HG02610 (cell line): ENCODE measurements around the gene TNS3.
"Not testable (repeated sequence)": the region's sequence is repeated elsewhere in the genome, so short reads cannot be mapped to it uniquely, and the experiment has no call there.

ENCODE experiments used
- ATAC-seq: cut with Tn5 transposase; IDR thresholded peaks from one replicate; pipeline ENCODE4 v1.9.1; 2021; ENCODE audit warnings: mild to moderate bottlenecking, moderate library complexity; ENCODE audit not compliant: unreplicated experiment

TNS3 gene

DNA sequence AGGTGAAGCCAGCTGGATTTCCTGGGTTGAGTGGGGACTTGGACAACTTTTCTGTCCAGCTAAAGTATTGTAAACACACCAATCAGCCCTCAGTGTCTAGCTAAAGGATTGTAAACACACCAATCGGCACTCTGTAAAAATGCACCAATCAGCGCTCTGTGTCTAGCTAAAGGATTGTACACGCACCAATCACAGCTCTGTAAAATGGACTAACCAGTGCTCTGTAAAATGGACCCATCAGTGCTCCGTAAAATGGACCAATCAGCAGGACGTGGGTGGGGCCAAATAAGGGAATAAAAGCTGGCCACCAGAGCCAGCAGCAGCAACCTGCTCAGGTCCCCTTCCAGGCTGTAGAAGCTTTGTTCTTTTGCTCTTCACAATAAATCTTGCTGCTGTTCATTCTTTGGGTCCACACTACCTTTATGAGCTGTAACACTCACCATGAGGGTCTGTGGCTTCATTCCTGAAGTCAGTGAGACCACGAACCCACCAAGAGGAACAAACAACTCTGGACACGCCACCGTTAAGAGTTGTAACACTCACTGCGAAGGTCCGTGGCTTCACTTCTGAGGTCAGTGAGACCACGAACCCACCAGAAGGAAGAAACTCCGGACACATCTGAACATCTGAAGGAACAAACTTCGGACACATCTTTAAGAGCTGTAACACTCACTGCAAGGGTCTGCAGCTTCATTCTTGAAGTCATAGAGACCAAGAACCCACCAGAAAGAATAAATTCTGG, 21.8 kb upstream of the TNS3 start:
- ATAC-seq: not testable (repeated sequence)

DNA sequence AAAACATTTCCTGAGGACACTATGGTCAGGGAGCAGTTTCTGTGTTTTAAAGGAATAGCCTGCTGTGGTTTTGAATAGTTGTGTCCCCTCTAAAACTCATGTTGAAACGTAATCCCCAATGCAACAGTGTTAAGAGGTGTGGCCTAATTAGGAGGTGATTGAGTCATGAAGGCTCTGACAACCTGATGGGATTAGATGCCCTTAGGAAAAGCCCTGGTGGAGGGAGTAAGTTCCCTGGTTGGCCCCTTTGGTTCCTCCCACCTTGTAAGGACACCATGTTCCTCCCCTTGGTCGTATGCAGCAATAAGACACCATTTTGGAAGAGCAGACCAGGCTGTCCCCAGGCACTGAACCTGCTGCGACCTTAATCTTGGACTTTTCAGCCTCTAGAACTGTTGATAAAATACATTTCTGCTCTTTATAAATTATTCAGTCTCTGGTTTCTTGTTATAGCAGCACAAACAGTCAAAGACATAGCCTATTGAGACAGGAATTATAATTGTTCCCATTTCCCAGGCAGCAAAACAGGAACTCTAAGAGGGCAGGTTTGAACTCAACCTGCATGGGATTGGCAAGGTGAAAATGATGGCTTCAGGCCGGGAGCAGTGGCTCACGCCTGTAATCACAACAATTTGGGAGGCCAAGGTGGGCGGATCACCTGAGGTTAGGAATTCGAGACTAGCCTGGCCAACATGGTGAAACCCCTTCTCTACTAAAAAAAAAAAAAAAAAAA, 20.5 kb upstream of the TNS3 start:
- no peak for ATAC-seq

DNA sequence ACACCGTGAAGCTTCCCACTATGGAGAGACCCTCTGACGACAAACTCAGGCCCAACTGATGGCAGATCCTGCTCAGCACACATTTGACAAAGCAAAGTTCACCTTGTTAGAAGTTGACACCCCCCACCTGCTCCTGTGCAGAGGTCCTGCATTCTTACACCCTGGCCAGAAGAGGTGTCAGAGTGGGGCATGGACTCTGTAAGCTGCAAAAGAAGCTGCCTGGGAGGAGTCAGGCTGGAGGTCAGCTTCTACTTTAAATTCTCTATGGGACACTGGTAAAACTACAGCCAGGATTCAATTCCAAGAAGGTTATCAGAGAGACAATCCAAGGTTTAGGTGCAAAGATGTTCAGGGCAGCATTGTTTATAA, 20.0 kb upstream of the TNS3 start:
- ATAC-seq: no peak

DNA sequence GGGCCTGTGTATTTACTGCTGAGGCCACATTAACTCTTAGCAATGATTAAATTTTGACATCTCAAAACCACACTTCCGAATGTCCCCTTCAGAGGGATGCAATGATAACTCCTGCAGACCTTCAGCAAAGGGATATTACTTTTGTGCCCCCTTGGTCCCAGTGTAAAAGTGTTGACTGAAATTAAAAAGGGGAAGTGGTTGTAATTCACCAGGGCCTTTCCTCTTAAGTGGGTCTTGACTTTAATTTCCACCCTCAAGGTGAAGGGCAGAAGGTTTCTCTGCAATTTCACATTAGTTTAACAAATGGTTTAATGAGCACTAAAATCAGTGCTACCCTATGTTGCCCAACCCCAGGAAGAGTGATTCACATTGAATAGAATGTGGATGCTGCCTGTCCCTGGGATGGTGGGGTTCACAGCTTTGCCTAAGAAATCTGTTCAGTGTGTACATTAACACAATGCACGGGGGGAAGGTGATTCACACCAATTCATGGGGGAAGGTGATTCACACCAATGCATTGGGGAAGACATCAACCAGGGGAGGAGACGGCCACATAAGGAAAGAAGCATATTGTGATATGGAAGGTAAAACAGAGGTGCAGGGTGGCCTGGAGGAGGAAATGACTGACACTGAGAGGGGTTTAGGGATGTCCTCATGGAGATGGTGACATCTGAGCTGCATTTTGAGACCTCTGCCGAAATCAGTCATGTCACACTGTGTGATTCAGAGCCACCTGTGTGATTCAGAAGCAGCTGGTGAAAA, 19.4 kb upstream of the TNS3 start:
- peak; percentile 59 for ATAC-seq

DNA sequence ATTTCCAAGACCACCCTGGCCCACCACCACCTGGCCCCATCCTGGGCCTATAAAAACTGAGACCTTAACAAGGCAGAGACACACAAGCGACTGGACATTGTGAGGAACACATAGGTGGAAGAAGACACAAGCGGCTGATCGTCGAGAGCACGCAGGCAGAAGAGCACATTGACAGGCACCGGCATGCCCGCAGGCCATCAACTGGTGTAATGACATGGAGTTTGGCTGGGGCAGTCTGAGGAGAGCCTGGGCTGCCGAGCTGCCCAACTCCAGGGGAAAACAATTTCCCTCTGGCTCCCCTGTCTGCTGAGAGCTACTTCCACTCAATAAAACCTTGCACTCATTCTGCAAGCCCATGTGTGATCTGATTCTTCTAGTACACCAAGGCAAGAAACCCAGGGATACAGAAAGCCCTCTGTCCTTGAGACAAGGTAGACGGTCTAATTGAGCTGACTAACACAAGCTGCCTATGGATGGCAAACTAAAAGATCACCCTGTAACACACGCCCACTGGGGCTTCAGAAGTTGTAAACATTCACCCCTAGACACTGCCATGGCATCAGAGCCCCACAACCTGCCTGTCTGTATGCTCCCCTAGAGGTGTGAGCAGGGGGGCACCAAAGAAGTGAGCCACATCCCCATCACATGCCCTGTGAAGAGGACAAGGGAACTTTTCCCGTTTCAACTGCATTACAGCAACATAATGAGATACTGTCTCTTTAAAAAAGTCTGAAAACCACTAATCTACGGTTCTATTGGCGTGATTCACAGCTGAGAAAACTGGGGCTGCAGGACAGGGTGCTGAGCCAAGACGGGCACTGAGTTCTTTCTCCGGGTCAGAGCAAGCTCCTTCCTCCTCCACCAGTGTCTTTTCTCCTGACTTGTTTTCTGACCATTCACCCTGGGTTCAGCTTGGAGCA, 18.5 kb upstream of the TNS3 start:
- ATAC-seq: peak; percentile 25

DNA sequence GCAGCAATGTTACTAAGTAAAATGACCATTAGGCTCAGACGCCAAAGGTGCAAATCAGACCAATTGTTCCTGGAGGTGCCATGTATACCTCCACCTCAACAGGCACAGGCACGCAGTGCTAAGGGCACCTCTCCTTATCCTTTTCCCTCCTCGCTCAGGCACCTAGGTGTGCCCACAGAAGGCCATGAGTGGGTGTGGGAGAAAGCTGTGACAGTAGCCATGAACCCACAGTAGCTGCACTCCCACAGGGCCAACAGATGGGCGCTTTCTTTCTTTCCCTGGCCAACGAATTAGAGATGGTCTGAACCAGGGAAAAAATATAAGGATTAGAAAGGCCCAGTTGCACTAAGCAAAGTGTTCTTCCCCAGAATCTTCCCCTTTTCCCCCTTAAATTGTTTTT, 15.5 kb upstream of the TNS3 start:
- no peak for ATAC-seq

DNA sequence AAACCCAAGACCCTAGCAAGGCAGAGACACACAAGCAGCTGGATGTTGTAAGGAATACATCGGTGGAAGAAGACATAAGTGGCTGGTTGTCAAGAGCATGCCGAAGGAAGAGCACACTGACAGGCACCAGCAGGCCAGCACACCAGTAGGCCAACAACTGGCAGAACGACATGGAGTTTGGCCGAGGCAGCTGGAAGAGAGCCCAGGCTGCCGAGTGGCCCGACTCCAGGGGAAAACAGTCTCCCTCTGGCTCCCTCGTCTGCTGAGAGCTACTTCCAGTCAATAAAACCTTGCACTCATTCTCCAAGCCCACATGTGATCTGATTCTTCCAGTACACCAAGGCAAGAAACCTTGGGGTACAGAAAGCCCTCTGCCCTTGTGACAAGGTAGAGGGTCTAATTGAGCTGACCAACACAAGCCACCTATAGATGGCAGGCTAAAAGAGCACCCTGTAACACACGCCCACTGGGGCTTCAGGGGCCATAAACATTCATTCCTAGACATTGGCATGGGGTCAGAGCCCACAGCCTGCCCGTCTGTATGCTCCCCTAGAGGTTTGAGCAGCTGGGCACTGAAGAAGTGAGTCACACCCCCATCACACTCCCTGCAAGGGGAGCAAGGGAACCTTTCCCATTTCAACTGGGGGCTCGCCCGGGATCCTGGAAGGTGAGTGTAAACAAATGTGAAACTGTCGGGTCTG, 14.7 kb upstream of the TNS3 start:
- ATAC-seq: no peak

DNA sequence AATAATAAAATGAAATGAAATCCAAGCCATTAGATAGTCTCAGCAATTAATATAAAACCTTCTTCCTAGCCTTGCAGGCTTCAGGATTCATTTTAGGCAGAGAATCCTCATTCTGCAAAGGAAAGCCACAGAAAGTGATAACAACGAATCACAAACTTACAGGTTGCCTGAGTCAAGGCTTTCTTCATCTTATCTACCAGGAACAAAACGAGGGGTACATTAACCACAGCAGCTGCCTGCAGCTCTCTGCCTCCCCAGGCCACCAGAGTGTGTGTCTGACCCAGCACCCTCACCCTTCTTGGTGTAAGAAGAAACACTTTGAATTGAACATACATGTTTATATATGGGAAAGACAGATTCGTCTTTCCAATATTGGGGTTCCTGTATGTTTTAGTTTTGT, 12.5 kb upstream of the TNS3 start:
- no peak for ATAC-seq

DNA sequence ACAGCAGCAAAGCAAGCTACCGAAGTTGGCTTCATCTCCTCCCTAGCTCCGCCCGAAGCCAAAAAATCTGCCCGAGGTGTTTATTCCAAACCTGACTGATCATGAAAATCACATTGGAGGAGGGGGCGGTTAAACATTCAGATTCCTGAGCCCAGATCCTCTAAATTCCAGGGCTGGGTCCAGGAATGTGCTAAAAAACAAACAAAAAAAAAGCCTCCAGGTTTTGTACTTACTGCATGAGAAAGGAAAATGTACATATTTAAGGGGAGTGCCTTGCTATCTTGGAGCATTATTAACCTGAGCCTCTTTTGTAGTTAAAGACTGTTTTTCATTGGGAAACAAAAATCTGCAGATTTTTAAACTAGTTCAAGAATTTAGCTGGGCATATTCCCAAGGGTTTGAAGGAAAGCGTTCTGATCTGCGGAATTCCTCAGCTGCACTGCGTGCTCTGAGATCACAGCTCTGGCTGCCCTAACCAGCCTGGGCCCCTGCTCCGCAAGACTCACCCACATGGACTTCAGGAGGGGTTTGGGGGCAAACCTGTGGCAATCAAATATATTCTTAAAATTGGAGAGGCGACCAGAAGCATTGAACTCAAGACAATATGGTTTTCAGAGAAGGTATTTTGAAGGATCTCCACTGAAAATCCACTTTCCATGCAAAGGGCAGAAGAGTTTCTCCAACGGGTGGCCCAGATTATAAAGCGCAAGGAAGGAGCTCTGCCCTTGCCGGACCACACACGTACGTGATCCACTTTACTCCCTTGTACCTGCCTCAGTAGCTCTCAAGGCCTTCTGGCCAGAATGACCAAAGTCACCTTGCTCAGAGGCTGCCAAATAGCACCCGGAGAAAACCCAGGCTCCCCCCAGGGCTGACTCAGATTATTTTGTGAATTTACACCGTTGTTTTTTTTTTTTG, 10.0 kb upstream of the TNS3 start:
- no peak for ATAC-seq

DNA sequence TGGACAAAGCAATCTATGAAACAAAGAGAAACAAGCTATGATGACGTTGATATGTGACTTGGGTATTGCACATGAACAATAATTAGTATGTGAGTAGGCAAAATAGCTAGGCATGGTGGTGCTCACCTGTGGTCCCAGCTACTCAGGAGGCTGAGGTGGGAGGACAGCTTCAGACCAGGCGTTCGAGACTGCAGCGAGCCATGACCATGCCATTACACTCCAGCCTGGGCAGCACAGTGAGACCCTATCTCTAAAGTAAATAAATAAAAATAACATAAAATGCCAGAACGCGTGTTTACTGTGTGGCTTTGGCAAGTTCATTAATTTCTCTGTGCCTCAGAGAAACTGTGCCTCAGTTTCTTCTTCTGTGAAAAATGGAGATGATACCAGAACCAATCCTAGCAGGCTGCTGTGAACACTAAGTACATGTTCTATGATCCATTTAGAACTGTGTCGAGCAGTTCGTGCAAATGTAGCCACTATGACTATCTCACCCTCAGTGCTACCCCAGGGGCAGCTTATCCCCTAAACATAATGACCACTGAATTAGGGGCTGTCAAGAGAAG, 9.3 kb upstream of the TNS3 start:
- no peak for ATAC-seq

DNA sequence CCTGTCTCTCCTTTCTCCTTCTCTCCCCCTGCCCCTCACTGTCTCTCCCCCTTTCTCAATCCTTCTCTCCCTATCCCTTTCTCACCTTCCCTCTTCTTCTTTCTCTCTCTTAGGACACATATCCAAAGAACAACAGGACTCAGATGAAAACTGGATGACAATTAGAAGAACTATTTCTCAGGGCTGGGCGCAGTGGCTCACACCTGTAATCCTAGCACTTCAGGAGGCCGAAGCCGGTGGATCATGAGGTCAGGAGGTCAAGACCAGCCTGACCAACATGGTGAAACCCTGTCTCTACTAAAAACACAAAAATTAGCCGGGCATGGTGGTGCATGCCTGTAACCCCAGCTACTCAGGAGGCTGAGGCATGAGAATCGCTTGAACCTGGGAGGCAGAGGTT, 8.3 kb upstream of the TNS3 start:
- ATAC-seq: not testable (repeated sequence)

DNA sequence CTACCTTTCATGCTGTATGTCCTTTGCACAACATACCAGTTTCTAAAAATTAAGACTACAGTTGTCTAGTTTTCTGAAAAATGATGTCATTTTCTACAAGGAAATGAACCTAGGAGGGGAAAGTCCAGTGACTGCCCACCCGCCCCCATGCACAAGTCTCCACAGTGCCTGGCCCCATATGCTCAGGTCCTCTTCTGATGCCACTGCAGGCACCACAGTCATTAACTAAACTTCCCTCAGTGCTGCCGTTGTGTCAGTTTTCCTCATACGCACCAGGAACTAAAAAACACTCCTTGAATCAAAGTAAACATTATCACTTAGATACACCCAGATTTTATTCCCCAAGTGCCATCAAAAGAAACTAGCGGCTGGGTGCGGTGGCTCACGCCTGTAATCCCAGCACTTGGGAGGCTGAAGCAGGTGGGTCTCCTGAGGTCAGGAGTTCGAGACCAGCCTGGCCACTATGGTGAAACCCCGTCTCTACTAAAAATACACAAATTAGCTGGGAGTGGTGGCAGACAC, 6.9 kb upstream of the TNS3 start:
- ATAC-seq: no peak

DNA sequence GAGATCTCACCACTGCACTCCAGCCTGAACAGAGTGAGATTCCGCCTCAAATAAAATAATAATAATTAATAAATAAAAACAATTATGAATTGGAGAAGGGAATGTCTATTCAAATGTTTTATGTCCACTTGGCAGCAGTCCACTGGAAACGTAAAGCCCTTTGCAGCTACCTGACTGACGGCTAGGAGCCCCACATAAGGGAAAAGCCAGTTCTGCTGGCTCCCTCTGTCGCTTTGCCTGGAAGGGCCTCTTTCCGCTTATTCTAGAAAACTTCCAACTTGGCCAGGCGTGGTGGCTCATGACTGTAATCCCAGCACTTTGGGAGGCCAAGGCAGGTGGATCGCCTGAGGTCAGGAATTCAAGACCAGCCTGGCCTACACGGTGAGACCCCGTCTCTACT, 6.1 kb upstream of the TNS3 start:
- ATAC-seq: no peak

DNA sequence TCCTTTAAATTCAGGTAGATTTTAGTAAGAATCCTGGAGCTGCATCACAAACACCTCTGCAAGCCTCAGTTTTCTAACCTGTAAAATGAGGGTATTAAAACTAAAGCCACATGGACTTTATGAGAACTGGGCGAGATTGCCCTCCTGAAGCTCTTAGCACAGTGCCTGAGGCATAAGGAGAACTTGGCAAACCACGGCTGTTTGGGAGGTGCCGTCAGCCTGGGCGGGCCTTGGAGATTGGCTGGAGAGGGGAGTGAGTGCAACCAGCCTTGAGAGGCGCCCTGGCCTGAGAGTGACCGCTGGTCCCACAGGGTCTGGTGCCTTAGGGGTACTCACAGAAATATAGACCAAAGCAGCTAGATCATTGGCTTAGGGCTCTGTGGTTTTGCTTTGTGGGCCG, 5.4 kb upstream of the TNS3 start:
- no peak for ATAC-seq

DNA sequence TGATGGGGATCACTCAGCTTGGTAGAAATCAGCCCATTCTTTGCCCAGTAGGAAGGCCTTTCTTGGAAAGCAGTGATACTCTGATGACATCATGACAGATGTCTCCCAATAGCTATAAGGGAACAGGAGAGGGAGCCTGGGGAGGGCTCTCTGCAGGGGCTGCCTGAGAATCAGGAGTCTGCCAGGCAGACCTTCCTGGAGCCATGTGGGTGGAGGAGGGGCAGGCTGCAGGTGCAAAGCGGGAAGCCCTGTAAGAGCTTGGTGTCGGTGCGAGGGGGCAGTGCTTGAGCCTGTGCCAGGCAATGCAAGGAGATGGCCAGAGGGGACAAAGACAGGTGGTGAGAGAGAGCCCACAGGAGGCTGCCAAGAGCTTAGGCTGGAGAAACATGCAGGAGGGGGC, 5.0 kb upstream of the TNS3 start:
- ATAC-seq: no peak

DNA sequence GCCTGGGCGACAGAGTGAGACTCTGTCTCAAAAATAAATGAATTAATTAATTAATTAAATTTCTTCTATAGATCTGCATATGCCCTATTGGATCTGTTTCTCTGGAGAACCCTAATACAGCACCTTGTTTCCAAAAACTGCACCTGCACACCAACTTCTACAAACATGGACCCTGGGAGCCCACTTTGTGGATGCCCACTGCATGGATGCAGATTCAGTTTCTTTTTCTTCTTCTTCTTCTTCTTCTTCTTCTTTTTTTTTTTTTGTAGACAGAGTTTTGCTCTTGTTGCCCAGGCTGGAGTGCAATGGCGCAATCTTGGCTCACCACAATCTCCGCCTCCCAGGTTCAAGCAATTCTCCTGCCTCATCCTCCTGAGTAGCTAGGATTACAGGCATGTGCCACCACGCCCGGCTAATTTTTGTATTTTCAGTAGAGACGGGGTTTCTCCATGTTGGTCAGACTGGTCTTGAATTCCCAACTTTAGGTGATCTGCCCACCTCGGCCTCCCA, 4.3 kb upstream of the TNS3 start:
- not testable (repeated sequence) for ATAC-seq

DNA sequence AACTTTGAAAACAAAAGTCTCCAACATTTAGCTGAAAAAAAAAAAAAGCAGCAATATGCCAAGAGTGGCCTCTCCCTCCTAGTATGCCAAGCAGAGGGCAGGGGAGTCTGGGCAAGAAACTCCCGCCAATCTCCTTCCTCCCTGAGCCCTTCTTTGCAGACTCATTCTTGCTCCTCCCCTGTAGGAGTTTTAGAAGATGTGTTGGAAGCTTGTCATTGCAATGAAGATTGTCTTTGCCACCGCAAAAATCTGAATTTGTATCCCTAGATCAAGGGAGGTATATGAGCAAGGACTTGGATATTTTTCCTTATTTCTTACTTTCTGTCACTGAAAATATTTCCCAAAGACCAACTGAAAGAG, 2.6 kb upstream of the TNS3 start:
- no peak for ATAC-seq

DNA sequence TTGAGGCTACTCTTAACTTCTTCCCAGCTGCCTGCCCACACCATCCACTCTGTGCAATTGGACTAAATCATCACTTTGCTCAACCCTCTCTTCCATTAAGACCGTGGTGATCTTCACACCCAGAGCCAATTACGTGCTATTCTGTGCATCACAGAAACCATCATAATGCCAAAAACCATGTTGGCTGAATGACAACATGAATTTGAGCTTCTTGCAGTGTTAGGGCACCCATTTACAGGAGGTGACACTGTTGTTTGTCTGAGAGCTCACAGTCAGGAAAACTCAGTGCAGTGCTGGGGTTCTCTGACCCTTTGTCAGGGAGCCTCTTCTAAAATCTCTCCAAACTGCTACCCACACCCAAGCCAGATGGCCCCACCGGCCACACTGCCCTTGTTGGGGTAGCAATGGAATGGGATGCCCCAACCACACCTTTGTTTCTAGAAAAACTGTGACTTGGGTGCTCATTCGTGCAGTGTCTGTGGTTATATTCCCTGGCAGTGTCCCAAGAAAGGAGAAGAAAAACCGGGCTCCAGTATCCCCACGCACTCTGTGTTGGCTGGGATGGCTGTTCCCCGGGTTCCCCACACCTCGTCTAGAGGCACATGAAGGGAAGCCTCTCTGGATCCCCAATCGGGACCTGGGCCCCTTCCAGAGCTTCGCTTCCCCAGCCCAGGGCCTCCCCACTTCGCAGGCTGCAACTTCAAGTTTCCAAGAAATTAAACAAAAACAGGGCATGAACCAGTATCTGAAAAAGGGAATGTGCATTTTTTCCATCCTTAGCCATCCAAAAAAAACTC, 2.0 kb upstream of the TNS3 start:
- ATAC-seq: no peak
